H1 (cell line): ENCODE results near the gene GBP2. TPM values are rescaled to one million over a fixed set of nuclear protein-coding genes. Genes with fewer than 3 reads are reported as not detected.

Experiments
- CTCF ChIA-PET: fragments of 300-600 bp; sonication (Branson Sonifier 250); formaldehyde crosslinking; loops from one replicate; lab custom pipeline; 2021; ENCODE audit not compliant: partially characterized antibody; lab: Charles Lee
- POLR2A ChIA-PET: fragments of 300-600 bp; sonication (Branson Sonifier 250); formaldehyde crosslinking; loops from one replicate; lab custom pipeline; 2021; ENCODE audit warnings: inconsistent platforms; ENCODE audit not compliant: partially characterized antibody; lab: Charles Lee
- DNase-seq, 2 experiments: peaks; one replicate each; pipeline versions ENCODE4 v3.0.0 to v3.0.0-alpha.2; 2010 to 2022; ENCODE audit warnings: low spot score in 2 of 2, low read depth in 1 of 2, mixed read lengths in 1 of 2
- FAIRE-seq: peaks from 2 replicates; lab custom pipeline; 2011; peaks lifted over from hg19 to GRCh38; lab: Jason Lieb, UNC
- H2AFZ ChIP-seq: 2 replicates; pipeline ENCODE4 v1.8.1; 2012; ENCODE audit warnings: low read length, inconsistent platforms
- H2AK5ac ChIP-seq: 2 replicates; pipeline ENCODE4 v1.6.1; 2013; ENCODE audit warnings: low read depth, low read length
- H2BK120ac ChIP-seq: replicated peaks from 2 replicates; pipeline ENCODE3; 2013; ENCODE audit warnings: low read depth, low read length, inconsistent platforms
- H2BK12ac ChIP-seq: 2 replicates; pipeline ENCODE4 v1.6.1; 2013; ENCODE audit warnings: low read depth, low read length
- H2BK15ac ChIP-seq: 2 replicates; pipeline ENCODE4 v1.6.1; 2013; ENCODE audit warnings: low read length
- H2BK20ac ChIP-seq: 2 replicates; pipeline ENCODE4 v1.6.1; 2013; ENCODE audit warnings: low read length
- H2BK5ac ChIP-seq: 2 replicates; pipeline ENCODE4 v1.6.1; 2013; ENCODE audit warnings: low read depth, low read length
- H3K14ac ChIP-seq: 2 replicates; pipeline ENCODE4 v1.6.1; 2013; ENCODE audit warnings: inconsistent platforms; ENCODE audit not compliant: insufficient read length
- H3K18ac ChIP-seq: 2 replicates; pipeline ENCODE4 v1.6.1; 2013; ENCODE audit warnings: low read length; ENCODE audit errors: extremely low read depth
- H3K23ac ChIP-seq: 2 replicates; pipeline ENCODE4 v1.6.1; 2013; ENCODE audit warnings: inconsistent platforms; ENCODE audit not compliant: insufficient read length
- H3K23me2 ChIP-seq: 2 replicates; pipeline ENCODE4 v1.6.1; 2013; ENCODE audit warnings: low read depth, low read length
- H3K27ac ChIP-seq: 2 replicates; pipeline ENCODE4 v1.6.1; 2011; ENCODE audit warnings: low read depth, low read length, inconsistent platforms
- H3K27me3 ChIP-seq, 4 experiments: replicated peaks in 1 of 4; 1 replicate in 1 of 4; 2 replicates in 3 of 4; pipeline versions ENCODE4 v1.6.1 to v1.8.1; 2011 to 2013; ENCODE audit warnings: low read length in 3 of 4, mild to moderate bottlenecking in 3 of 4, inconsistent platforms in 2 of 4, mixed read lengths in 2 of 4, moderate library complexity in 1 of 4; ENCODE audit not compliant: control insufficient read depth in 3 of 4, insufficient read depth in 3 of 4; ENCODE audit errors: extremely low read depth in 1 of 4
- H3K36me3 ChIP-seq, 4 experiments: 2 replicates each; pipeline versions ENCODE4 v1.6.1 to v1.8.1; 2011 to 2013; ENCODE audit warnings: mild to moderate bottlenecking in 4 of 4, low read length in 3 of 4, moderate library complexity in 2 of 4, control low read depth in 1 of 4, inconsistent platforms in 1 of 4; ENCODE audit not compliant: insufficient read depth in 4 of 4, control insufficient read depth in 2 of 4
- H3K4ac ChIP-seq: replicated peaks from 2 replicates; pipeline ENCODE3; 2013; ENCODE audit warnings: low read length, low read depth, mixed read lengths, inconsistent platforms; ENCODE audit not compliant: insufficient read length
- H3K4me1 ChIP-seq, 4 experiments: replicated peaks in 1 of 4; 1 replicate in 1 of 4; 2 replicates in 3 of 4; pipeline versions ENCODE4 v1.6.1 to v1.8.1; 2011 to 2013; ENCODE audit warnings: low read length in 3 of 4, inconsistent platforms in 2 of 4, mixed read lengths in 1 of 4; ENCODE audit not compliant: insufficient read depth in 4 of 4, control insufficient read depth in 3 of 4
- H3K4me2 ChIP-seq, 2 experiments: 2 replicates each; pipeline versions ENCODE4 v1.6.1 to v1.8.1; 2011 to 2013; ENCODE audit warnings: low read depth in 2 of 2, low read length in 2 of 2, control low read depth in 1 of 2, inconsistent platforms in 1 of 2, mild to moderate bottlenecking in 1 of 2; ENCODE audit not compliant: insufficient read depth in 1 of 2
- H3K4me3 ChIP-seq, 4 experiments: fragments of 200-600, 300-600 bp in 1 of 4; sonication (generic), shearing (Covaris generic), sonication (Bioruptor Twin) in 1 of 4; 2 replicates each; pipeline versions ENCODE4 v1.5.1 to v1.8.1; 2011 to 2016; ENCODE audit warnings: low read length in 4 of 4, low read depth in 3 of 4, control low read depth in 2 of 4, inconsistent platforms in 2 of 4, mild to moderate bottlenecking in 2 of 4, mixed read lengths in 1 of 4, moderate library complexity in 1 of 4; ENCODE audit not compliant: insufficient read depth in 2 of 4; ENCODE audit errors: extremely low read depth in 1 of 4
- H3K56ac ChIP-seq: replicated peaks from 2 replicates; pipeline ENCODE3; 2013; ENCODE audit warnings: low read depth, mild to moderate bottlenecking, mixed read lengths, low read length, inconsistent platforms; ENCODE audit not compliant: insufficient read length
- H3K79me1 ChIP-seq: 2 replicates; pipeline ENCODE4 v1.6.1; 2013; ENCODE audit warnings: low read depth, low read length, control low read depth
- H3K79me2 ChIP-seq, 2 experiments: 2 replicates each; pipeline versions ENCODE4 v1.6.1 to v1.8.1; 2012 to 2013; ENCODE audit warnings: low read length in 2 of 2, mild to moderate bottlenecking in 2 of 2, inconsistent platforms in 1 of 2; ENCODE audit not compliant: insufficient read depth in 2 of 2, control insufficient read depth in 1 of 2
- H3K9ac ChIP-seq, 4 experiments: replicated peaks in 1 of 4; 1 replicate in 1 of 4; 2 replicates in 3 of 4; pipeline versions ENCODE4 v1.6.1 to v1.8.1; 2011 to 2013; ENCODE audit warnings: low read depth in 3 of 4, low read length in 3 of 4, control low read depth in 2 of 4, mild to moderate bottlenecking in 2 of 4, moderate library complexity in 2 of 4, inconsistent platforms in 1 of 4; ENCODE audit errors: extremely low read depth in 1 of 4
- H3K9me3 ChIP-seq, 2 experiments: 2 replicates each; pipeline versions ENCODE4 v1.6.1 to v1.8.1; 2012 to 2013; ENCODE audit warnings: mild to moderate bottlenecking in 2 of 2, moderate library complexity in 2 of 2, control low read depth in 1 of 2, inconsistent platforms in 1 of 2, low read depth in 1 of 2, low read length in 1 of 2, mixed read lengths in 1 of 2; ENCODE audit not compliant: insufficient read depth in 2 of 2
- H4K20me1 ChIP-seq, 2 experiments: replicated peaks in 1 of 2; 2 replicates each; pipeline versions ENCODE3 to v1.8.1; 2011 to 2013; ENCODE audit warnings: inconsistent platforms in 2 of 2, low read length in 2 of 2, mild to moderate bottlenecking in 1 of 2; ENCODE audit not compliant: insufficient read depth in 2 of 2, control insufficient read depth in 1 of 2
- H4K5ac ChIP-seq: 2 replicates; pipeline ENCODE4 v1.6.1; 2013; ENCODE audit warnings: low read length, low read depth, mixed read lengths, inconsistent platforms; ENCODE audit not compliant: insufficient read length
- H4K8ac ChIP-seq: 2 replicates; pipeline ENCODE4 v1.8.0; 2013; ENCODE audit warnings: mild to moderate bottlenecking, moderate library complexity, low read length, inconsistent platforms; ENCODE audit not compliant: insufficient read depth; ENCODE audit errors: extremely low read depth
- H4K91ac ChIP-seq: replicated peaks from 2 replicates; pipeline ENCODE3; 2013; ENCODE audit warnings: low read length, mixed read lengths, inconsistent platforms; ENCODE audit not compliant: insufficient read length
- TAF7 ChIP-seq: optimal IDR thresholded peaks from 2 replicates; pipeline ENCODE3; 2011; ENCODE audit warnings: low read depth, mild to moderate bottlenecking, inconsistent platforms, low read length, moderate library complexity, borderline replicate concordance
- ZNF274 ChIP-seq: IDR thresholded peaks from 2 replicates; pipeline ENCODE4 v1.7.0; 2012; ENCODE audit warnings: low read length, borderline replicate concordance; ENCODE audit errors: extremely low read depth
- WGBS, 2 experiments: shearing (Covaris generic) in 1 of 2; methylation state at CpG; one replicate each; pipeline versions ENCODE4 v1.1.6 to v1.1.7; 2013 to 2015; ENCODE audit warnings: low lambda C conversion rate in 2 of 2, mixed read lengths in 2 of 2, inconsistent platforms in 1 of 2, low coverage in 1 of 2, missing lambda C conversion rate in 1 of 2; ENCODE audit not compliant: insufficient replicate concordance in 2 of 2, insufficient coverage in 1 of 2, insufficient read length in 1 of 2; ENCODE audit errors: extremely low coverage in 1 of 2, missing lambda C conversion rate in 1 of 2; 5-methylcytosine and 5-hydroxymethylcytosine counted together
- polyA plus RNA-seq, 7 experiments: library from polyadenylated mRNA; depleted of rRNA in 3 of 7; stranded (reverse) in 5 of 7; unstranded in 2 of 7; fragments of >200 nt in 5 of 7; fragments of 200-250 nt in 2 of 7; gene quantifications; 1 replicate in 5 of 7; 2 replicates in 1 of 7; 4 replicates in 1 of 7; pipeline versions ENCODE4 v1.2.1 to v1.2.3, GENCODE V29; 2011 to 2013; ENCODE audit warnings: missing spikeins in 2 of 7, mixed read lengths in 2 of 7
- total RNA-seq: library from RNA; stranded (reverse); fragmentation: NEBNext Ultra II Directional; extraction: Animal tissue kit (Norgen Biotek cat#: 25700); gene quantifications from 2 replicates; pipeline ENCODE4 v1.2.1, GENCODE V29; 2021
- TF ChIP-seq, protein P1 (sequence below): IDR thresholded peaks from 2 replicates; pipeline ENCODE4 v1.6.1; 2011; ENCODE audit warnings: low read depth, mild to moderate bottlenecking, low read length; ENCODE audit not compliant: insufficient read depth

Gene GBP2
- total and polyA plus RNA-seq, 2 of the 8 experiments (the other 6 are each of a cell fraction or from before 2014, with no cell fraction given), result not detected

DNA sequence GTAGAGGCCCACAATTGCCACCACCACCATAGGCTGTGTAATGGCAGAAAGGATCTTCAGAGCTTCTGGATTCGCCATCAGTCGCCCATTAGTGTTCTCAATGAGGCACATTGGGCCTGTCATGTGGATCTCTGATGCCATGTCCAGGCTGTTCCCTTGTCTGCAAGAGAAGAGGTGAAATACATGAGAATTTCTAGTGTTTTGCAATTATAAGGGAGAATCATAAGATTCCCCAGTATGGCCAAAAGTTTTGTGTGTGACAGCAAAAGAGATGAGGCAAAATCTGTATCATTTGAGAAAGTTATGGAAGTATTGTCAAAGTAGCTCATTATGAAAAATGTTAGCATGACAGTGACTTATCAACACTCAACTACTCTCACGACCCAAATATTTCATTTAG is 62.8 kb downstream of the GBP2 start:
- H4K20me1 ChIP-seq, result no peaks in the 10 kb centered on the region
- no peaks in the 10 kb centered on the region for H3K36me3 ChIP-seq
- CTCF ChIA-PET, result interaction anchor here (1.4 kb wide), 1 partner anchor 62 kb away, joined by 4 read pairs; no protein-coding TSS in a partner anchor
- no peak overlapping the region for H2AFZ ChIP-seq
- H3K4ac ChIP-seq, result no peak overlapping the region
- FAIRE-seq (no peak), DNase-seq (no peak)
- 87% methylated on average over 3 of the region's 3 CpGs; no CpG with 5 or more reads in 1 of the 2 experiments for WGBS, 2 experiments
- H2AK5ac ChIP-seq, result no peak overlapping the region
- no peak overlapping the region for H3K56ac ChIP-seq
- no peak overlapping the region for H2BK12ac ChIP-seq
- no peak overlapping the region for H4K91ac ChIP-seq
- no peak overlapping the region for H2BK20ac ChIP-seq
- no peak overlapping the region for H3K4me2 ChIP-seq
- H3K9ac ChIP-seq, result no peak overlapping the region
- no peak overlapping the region for H3K4me3 ChIP-seq
- POLR2A ChIA-PET, result no interaction called here
- H3K79me2 ChIP-seq, result no peaks in the 10 kb centered on the region
- H3K14ac ChIP-seq, result no peak overlapping the region
- H4K8ac ChIP-seq, result no peak overlapping the region
- H3K23ac ChIP-seq, result no peak overlapping the region
- H3K4me1 ChIP-seq, result no peaks in the 10 kb centered on the region
- no peaks in the 10 kb centered on the region for H3K23me2 ChIP-seq
- H3K79me1 ChIP-seq, result no peaks in the 10 kb centered on the region
- no peaks in the 10 kb centered on the region for H3K27me3 ChIP-seq
- no peak overlapping the region for H2BK15ac ChIP-seq
- H4K5ac ChIP-seq, result no peak overlapping the region
- no peak overlapping the region for H2BK120ac ChIP-seq
- H2BK5ac ChIP-seq, result no peak overlapping the region
- no peaks in the 10 kb centered on the region for H3K9me3 ChIP-seq
- no peak overlapping the region for H3K18ac ChIP-seq
- no peak overlapping the region for H3K27ac ChIP-seq
- TF ChIP-seq TAF7 (no peak), ZNF274 (no peak)
- TF ChIP-seq, protein P1, sequence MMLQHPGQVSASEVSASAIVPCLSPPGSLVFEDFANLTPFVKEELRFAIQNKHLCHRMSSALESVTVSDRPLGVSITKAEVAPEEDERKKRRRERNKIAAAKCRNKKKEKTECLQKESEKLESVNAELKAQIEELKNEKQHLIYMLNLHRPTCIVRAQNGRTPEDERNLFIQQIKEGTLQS, result no peak
